HG03460 (cell line): ENCODE measurements around the gene ZNF618.

ENCODE experiments used
- ATAC-seq: cut with Tn5 transposase; IDR thresholded peaks from one replicate; pipeline ENCODE4 v1.9.1; 2021; ENCODE audit not compliant: unreplicated experiment

The ZNF618 gene

DNA sequence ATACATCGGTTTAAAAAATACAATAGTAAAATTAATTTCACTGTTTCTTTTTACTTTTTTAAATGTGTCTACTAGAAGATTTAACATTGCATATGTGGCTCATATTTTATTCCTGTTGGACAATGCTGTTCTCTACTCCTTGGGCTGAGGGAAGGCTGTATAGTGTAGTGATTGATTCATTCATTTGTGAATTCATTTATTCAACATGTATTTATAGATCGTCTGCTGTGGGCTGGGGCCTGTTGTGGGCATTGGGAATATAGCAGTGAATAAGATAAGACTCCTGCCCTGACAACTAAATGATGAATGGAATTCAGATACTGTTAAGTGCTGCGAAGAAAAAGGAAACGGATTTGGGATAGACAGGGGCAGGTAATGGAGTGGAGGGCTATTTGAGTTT, 55.7 kb downstream of the ZNF618 start:
- no peak for ATAC-seq

DNA sequence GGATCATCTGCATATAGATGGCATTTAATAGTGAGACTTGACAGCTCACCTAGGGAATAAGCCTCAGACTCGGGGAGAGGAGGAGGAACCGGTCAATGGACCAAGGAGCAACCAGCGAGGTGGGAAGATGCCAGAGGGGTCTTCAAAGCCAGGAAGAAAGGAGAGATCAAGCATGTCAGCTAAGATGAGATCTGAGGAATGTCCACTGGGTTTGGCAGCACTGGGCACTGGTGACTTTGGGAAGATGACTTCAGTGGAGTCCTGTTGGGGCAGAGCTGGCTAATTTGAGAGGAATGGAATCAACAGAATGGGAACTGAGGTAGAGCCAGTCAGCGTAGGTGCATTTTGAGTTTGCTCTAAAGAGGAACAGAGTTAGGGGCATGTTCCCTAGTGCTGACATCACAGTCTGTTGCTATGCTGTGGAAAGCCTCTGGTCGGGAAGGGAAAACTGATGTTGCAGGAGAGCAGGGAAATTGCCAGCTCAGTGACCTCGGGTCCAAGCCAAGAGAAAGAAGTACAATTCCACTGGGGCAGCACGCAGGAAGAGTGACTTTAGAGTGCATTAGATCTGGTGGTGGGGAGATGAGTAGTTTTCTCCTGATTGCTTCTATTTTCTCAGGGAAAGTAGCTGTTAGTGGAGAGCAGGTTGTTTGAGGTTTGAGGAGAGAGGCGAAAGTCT, 56.9 kb downstream of the ZNF618 start:
- ATAC-seq, result no peak

DNA sequence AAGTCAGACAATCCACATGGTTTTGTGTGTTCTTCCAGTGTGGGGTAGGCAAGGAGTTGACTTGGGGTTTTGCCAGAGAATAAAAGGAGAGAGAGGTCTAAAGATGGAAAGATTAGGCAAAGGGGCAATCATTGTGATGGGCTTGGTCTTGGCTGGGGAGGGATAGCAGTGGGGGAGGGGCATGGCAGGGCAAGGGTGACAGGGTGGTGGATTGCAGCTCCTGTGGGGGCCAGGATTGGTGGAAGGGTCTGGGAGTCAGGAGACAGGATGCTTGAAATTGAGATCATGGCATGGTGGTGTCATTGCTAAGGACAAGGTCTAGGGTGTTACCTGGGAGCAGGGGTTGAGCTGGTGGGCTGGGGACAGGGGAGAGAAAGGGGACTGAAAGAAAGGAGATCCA, 57.6 kb downstream of the ZNF618 start:
- ATAC-seq, result no peak

DNA sequence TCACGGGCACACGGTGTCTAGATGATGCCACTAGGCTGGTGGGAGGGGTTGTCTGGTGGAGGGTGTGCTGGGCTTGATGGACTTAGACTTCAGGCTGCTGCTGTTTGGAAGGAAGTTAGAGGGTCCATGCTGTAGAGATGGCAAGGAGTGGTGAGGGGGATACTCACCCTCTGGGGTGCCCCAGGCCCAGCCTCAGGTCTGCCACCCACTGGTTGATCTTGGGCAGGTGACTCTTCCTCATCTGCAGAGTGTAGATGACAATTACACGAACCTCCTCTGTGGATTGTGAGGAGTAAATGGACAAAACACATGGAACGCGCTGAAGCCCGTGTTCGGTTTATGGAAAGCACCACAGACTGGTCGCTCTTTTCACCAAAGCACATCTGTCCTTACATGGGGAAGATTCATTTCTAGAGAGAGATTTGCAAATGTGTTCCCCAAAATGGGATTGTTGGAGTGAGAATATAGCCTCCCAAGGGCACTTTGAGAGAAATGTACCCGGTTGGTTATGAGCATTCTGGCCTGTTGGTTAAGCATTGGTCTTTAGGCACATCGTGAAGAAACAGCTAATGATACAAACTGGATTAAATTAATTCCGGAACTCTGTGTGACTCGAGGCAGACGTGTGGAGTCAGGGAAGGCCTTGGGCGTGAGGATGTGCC, 58.2 kb downstream of the ZNF618 start:
- ATAC-seq, result no peak

DNA sequence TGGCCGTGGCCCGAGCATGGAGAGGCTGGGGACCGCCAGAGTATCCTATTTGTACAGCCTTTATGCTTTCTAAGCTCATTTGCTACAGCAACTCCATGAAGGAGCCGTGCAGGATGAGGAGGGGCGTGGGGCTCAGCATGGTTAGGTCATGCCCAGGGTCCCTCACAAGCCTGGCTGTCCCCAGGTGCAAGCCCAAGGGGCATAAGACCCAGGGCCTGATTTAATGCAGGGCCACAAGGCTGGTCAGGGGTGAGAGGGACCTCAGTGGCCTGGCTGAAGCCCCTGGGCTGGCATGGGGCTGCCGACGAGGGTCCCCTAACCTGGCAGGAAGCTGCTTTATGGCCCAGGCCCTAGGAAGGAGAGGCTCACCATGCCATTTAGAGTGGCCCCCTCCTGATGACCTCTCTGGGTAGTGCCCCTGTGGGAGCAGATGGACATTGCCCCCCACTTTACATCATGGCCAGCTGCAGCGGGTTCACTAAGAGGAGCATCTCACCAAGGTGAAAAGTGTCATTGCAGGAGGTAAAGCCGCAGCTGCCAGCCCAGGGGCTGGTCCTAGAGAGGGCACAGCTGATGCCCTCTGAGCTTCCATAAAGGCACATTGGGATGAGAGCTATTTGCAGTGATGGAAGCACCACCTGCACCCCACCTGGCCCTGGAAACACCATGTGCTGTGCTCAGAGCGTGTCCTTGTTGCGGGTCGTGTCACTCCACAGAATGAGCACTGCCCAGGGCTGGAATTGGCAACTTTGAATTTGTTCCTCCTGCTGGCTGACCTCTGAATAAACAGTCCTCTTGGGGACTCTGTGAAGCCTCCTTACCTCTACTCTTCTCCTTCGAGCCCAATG, 58.9 kb downstream of the ZNF618 start:
- ATAC-seq, result no peak

GRCh38 chr9:113935677-113936380, 59.7 kb downstream of the ZNF618 start:
- no peak for ATAC-seq

DNA sequence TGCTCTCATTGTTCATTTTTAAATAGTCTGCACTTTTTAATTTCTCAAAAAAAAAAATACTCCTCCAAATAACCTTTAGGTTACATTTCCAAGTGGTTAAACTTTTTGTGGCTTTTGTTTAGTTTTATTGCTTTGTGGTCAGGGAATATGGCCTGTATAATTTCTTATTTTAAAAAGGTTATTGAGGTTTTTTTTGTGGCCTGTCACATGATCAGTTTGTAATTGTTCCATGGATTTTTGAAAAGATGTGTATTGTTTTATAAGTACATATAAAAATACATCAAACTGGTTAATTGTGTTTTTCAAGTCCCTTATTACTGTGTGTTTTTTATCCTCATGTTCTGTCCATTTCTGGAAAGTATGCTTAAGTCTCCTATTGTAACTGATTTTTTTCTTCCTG, 64.0 kb downstream of the ZNF618 start:
- no peak for ATAC-seq

DNA sequence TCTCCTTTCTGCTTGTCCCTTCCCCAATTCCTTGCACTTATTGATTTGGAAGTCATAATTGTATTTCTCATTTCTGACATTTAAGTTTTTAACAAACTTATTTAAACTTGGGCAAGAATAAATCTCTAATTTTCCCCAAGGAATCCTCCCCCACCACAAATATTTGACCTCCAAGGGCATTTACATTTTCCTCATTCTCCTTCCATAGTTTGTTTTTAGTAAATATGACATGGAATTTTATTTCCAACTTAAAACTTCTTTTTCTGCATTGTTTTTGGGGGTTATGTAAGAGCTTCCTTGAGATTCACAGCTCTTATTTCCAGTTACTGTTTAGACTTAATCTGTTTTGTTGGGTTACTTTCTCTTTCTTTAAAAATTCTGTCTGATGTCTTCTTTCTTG, 64.9 kb downstream of the ZNF618 start:
- no peak for ATAC-seq

GRCh38 chr9:113941526-113941925, 65.4 kb downstream of the ZNF618 start:
- no peak for ATAC-seq

DNA sequence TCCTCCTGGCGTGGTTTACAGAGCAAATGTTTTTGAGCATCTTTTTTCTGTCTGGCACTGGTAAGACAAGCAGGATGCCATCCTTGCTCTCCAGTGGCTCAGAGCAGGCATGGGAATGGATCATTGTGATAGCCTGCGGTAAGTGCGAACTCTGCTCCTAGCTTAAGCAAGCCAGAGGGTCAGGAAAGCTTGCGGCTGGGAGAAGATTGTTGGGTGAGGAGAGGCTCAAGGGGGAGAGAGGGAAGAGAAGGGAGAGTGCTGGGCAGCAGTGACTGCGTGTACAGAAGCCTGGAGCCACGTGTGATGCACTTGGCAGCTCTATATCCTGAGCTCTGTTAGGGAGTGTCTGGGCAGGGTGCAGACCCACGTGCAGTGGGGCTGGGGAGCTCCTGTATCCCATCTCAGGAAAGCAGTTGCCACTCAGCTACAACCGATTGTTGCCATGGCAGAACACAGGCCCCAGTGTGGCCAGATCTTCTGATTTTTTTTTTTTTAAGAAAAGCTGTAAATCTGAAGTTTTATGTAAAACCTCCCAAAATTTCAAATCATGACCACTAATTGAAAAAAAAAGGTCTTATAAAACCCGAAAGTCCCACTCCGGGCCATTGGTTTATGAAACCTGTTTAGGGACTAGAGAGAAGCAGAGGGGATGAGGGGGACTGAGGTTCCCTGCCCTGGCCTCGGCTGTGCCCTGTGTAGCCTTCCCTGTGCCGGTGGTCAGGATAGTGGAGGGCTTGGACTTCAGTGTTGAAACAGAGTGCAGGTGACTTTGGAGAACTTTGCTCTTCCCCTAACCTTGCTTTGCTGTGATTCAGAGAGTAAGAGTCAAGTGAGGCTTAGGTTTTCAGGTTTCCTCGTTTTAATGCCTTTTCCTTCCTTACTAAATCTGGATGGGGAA, 67.3 kb downstream of the ZNF618 start:
- no peak for ATAC-seq

DNA sequence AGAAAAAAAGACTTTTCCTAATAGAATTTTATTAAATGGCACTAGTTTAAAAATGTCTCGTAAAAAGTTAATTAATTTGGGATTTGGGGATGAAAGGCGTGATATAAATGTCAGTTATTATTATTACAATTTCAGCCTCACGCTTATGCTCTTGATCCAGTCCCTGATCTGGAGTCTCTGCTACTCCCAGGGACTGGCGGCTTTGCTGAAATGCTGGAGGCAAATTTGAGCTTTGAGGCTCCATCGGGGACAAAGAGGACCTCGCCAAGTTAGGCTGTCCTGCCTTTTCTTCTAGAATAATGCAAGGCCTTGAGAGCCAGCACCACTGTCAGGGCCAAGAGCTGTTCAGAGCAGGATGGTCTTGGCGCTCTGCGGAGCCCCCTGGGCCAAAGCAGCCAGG, 69.7 kb downstream of the ZNF618 start:
- no peak for ATAC-seq

DNA sequence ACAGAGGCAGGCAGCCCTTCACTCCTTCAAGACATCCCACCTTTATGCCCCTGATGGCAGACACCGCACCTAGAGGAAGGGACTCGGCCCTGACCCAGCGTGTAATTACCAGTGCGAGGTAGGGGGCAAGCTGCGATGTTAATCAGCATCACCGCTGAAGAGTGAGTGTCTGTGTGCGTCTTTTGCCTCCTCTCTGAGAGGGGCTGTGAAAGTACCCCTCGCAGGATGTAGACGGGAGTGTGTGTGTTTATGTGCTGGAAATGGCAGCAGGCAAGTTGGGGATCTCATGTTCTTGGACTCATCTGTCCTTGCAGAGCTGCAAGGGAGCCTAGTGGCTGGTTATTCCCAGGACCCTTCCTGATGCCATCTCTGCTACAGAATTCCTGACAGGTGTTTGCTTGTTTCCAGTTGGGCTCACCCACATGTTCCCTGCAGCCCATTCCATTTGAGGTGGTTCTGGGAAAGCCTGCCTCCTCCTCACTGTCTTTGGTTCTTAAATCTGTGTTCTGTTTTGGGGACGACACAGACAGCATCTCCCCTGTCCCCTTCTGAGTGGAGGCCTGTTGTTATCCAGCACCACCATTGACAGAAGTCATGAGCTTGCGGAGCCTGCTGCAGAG, 70.5 kb downstream of the ZNF618 start:
- ATAC-seq, result no peak

DNA sequence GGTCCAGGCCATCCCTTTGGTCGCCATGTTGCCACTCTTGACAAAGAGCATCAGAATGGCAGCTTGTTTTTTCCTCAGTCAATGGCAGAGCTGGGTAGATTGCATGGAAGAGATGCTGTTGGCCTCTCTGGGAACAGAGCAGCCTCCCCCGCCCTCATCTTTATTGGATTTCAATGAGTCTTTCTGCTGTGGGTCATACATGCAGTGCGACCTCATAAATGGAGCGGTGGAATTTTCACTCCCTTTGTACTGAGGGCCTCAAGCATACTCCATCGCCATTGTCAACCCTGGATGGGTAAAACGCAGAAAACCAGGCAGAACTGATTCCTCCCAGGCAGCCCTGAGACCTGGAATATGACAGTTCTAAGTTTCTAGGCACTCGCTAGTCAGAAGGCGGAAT, 71.8 kb downstream of the ZNF618 start:
- no peak for ATAC-seq

DNA sequence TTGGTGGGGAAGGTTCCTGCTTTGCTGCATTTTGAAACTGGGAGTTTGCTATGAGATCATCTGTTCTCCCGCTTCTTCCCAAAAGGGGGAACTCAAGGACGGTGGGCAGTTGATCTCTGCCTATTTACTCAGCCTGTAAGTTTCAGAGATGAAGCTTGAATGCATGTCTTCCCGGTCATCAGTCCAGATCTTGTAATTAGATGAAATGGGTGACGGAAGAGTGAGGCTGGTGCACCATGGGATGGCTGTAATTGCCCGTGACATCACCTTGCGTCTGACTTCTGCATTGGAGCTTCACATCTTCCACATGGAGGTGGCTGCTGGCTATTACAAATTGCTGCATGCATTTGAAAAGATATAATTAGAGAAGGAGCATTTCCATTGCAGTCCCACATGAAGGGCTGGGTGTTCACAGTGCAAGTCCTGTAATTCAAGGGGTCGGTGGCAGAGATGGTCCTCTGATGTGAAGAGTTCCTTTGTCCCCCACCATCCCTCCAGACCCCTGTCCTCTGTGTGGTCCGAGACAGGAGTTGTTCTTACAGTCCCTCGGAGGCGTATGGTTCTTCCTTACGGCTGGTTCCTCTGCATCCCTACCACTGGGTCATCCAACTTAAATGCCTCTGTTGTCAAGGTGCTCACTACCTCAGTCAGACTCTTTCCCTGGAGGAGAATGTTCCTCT, 72.9 kb downstream of the ZNF618 start:
- no peak for ATAC-seq

GRCh38 chr9:113949571-113950078, 73.5 kb downstream of the ZNF618 start:
- ATAC-seq, result no peak

DNA sequence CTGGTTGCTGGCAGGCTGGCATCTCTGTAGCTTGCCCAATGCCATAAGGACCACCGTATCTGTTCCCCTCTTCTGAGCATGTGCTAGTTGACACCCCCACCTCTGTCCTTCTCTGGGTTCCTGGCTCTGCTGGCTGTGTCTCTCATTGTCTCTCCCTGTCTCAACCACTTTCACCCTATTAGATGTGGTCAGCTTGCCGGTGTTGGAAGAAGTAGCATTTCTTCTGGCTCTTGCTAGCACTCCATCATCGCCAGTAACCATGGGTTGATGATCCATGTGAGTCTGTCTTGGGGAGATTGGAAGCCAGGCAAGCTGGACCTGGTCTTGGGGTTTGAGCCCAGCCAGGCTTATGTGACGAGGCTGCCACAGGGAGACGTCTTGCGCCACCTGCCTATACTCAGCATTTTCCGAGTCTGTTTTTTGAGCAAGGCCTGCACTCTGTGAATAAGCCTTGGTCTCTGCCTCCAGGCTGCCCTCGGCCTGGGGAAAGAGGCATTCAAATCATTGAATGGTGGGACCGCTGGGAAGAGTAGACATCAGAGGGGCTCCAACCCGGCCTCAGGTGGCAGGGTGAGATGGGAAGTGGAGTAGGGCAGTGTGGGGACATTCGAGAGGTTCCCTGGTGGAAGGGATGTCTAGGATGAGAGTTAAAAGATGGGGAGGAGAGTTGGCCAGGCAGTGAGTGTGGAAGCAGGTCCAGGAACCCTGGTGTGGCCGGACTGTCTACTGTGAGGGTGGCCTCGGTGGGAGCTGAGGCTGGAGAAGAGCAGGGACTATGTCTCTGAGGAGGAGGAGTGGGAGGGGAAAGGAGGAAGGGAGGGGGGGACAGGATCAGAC, 74.3 kb downstream of the ZNF618 start:
- no peak for ATAC-seq

- no peak for ATAC-seq
Measured at GRCh38 chr9:113951032-113951372, 74.9 kb downstream of the ZNF618 start.

- no peak for ATAC-seq
Measured at GRCh38 chr9:113952676-113953075, 76.6 kb downstream of the ZNF618 start.
